ENCODE measurements around the gene SREBF1. TPM values are rescaled to one million over a fixed set of nuclear protein-coding genes. Genes with fewer than 3 reads are reported as not detected.

SREBF1 gene
- total and polyA plus RNA-seq, 2 experiments from 2014 or later = 39.6 to 85.3 TPM

GRCh38 chr17:17794382-17794781 is 42.4 kb downstream of the SREBF1 start:
- peaks cover 23% of the 10 kb centered on the region; the same call in 1 of the 2 replicates for H3K27me3 ChIP-seq (ENCODE audit: insufficient read depth)
- ATAC-seq (no peak), DNase-seq (ENCODE audit: low spot score) (no peak)
- no peaks in the 10 kb centered on the region; the same call in 2 of the 3 replicates for H3K9me3 Mint-ChIP-seq
- peaks cover 30% of the 10 kb centered on the region for H3K27me3 Mint-ChIP-seq (ENCODE audit: insufficient read depth, low read depth, poor library complexity)
- no peaks in the 10 kb centered on the region for H3K36me3 ChIP-seq (ENCODE audit: insufficient read depth)
- TF ChIP-seq CREB1 (CRISPR knock-in tag; IDR thresholded peaks at IDR 0.05; ENCODE audit: low read depth) (no peak), JUNB (IDR thresholded peaks at IDR 0.05; ENCODE audit: unreplicated experiment) (no peak), POLR2AphosphoS5 (IDR thresholded peaks at IDR 0.05; ENCODE audit: low read depth) (no peak), ZNF462 (CRISPR knock-in tag; IDR thresholded peaks at IDR 0.05) (no peak), EZH2 (IDR thresholded peaks at IDR 0.05; ENCODE audit: low read depth, unreplicated experiment) (no peak), ZNF114 (CRISPR knock-in tag; IDR thresholded peaks at IDR 0.05) (no peak), REST (IDR thresholded peaks at IDR 0.05; ENCODE audit: unreplicated experiment) (no peak), ETS1 (IDR thresholded peaks at IDR 0.05) (no peak), ZNF331 (CRISPR knock-in tag; IDR thresholded peaks at IDR 0.05; ENCODE audit: low read depth) (no peak), STAT1 (IDR thresholded peaks at IDR 0.05; ENCODE audit: unreplicated experiment) (no peak), EZH2phosphoT487 (IDR thresholded peaks at IDR 0.05; ENCODE audit: unreplicated experiment) (no peak), CTCF (conservative IDR thresholded peaks at IDR 0.05; ENCODE audit: low read depth in 2 of 2) (no peak), NANOG (IDR thresholded peaks at IDR 0.05; ENCODE audit: borderline replicate concordance) (no peak)
- no peak overlapping the region for H3K27ac ChIP-seq (ENCODE audit: low read depth)
- no peaks in the 10 kb centered on the region for H3K9me2 ChIP-seq (ENCODE audit: insufficient read depth)
- H2AFZ ChIP-seq = no peak overlapping the region
- no peak overlapping the region for H3K4me3 Mint-ChIP-seq
- H3K36me3 Mint-ChIP-seq (ENCODE audit: low read depth) = no peaks in the 10 kb centered on the region
- H3K4me1 Mint-ChIP-seq = peaks cover 39% of the 10 kb centered on the region
- no peak overlapping the region for H3K4me2 ChIP-seq
- no peaks in the 10 kb centered on the region for H3K79me2 ChIP-seq (replicated peaks; ENCODE audit: insufficient read depth)
- H4K20me1 ChIP-seq (replicated peaks; ENCODE audit: insufficient read depth) = no peaks in the 10 kb centered on the region
- H3F3A ChIP-seq (replicated peaks; ENCODE audit: low read depth) = no peaks in the 10 kb centered on the region
- H3K27ac Mint-ChIP-seq = no peak overlapping the region
- H3K4me3 ChIP-seq = no peak overlapping the region
- peaks cover 18% of the 10 kb centered on the region; the same call in 1 of the 2 replicates for H3K4me1 ChIP-seq (ENCODE audit: insufficient read depth)
